GM21360 (cell line): ENCODE data around the gene FAM13C.

Source experiments
- ATAC-seq: cut with Tn5 transposase; IDR thresholded peaks from one replicate; pipeline ENCODE4 v1.9.1; 2021; ENCODE audit warnings: mild to moderate bottlenecking, moderate library complexity; ENCODE audit not compliant: unreplicated experiment

FAM13C gene

GRCh38 chr10:59362959-59363381 lies 621 bp upstream of the FAM13C start:
- ATAC-seq: no peak

- no peak for ATAC-seq
Observed at GRCh38 chr10:59361663-59362143, 646 bp downstream of the FAM13C start.

- no peak for ATAC-seq
Observed at GRCh38 chr10:59360605-59361405, 1.5 kb downstream of the FAM13C start.

- no peak for ATAC-seq
Observed at GRCh38 chr10:59358576-59358975, 3.8 kb downstream of the FAM13C start.

GRCh38 chr10:59354434-59354833 lies 7.9 kb downstream of the FAM13C start:
- ATAC-seq: no peak

GRCh38 chr10:59350558-59350957 lies 11.8 kb downstream of the FAM13C start:
- ATAC-seq: no peak

- ATAC-seq: no peak
Observed at GRCh38 chr10:59346321-59346720, 16.0 kb downstream of the FAM13C start.

- ATAC-seq: no peak
Observed at GRCh38 chr10:59342723-59343122, 19.6 kb downstream of the FAM13C start.

- ATAC-seq: no peak
Observed at GRCh38 chr10:59342000-59342399, 20.3 kb downstream of the FAM13C start.

- no peak for ATAC-seq
Observed at GRCh38 chr10:59340285-59340684, 22.1 kb downstream of the FAM13C start.

GRCh38 chr10:59339351-59339750 lies 23.0 kb downstream of the FAM13C start:
- ATAC-seq: no peak

GRCh38 chr10:59337201-59337652 lies 25.1 kb downstream of the FAM13C start:
- ATAC-seq: no peak

GRCh38 chr10:59336632-59337031 lies 25.7 kb downstream of the FAM13C start:
- ATAC-seq: no peak

GRCh38 chr10:59335497-59335896 lies 26.9 kb downstream of the FAM13C start:
- no peak for ATAC-seq

GRCh38 chr10:59333701-59334100 lies 28.6 kb downstream of the FAM13C start:
- no peak for ATAC-seq

GRCh38 chr10:59332581-59332980 lies 29.8 kb downstream of the FAM13C start:
- no peak for ATAC-seq

- no peak for ATAC-seq
Observed at GRCh38 chr10:59331661-59332060, 30.7 kb downstream of the FAM13C start.

- no peak for ATAC-seq
Observed at GRCh38 chr10:59325116-59325515, 37.2 kb downstream of the FAM13C start.

GRCh38 chr10:59324597-59324996 lies 37.8 kb downstream of the FAM13C start:
- ATAC-seq: no peak

- ATAC-seq: no peak
Observed at GRCh38 chr10:59323831-59324401, 38.4 kb downstream of the FAM13C start.

GRCh38 chr10:59323036-59323459 lies 39.3 kb downstream of the FAM13C start:
- no peak for ATAC-seq

GRCh38 chr10:59322131-59322530 lies 40.2 kb downstream of the FAM13C start:
- no peak for ATAC-seq
